ENCODE data around the gene YRDC.
"Not testable (repeated sequence)": the region's sequence is repeated elsewhere in the genome, so short reads cannot be mapped to it uniquely, and the experiment has no call there.

YRDC gene

DNA sequence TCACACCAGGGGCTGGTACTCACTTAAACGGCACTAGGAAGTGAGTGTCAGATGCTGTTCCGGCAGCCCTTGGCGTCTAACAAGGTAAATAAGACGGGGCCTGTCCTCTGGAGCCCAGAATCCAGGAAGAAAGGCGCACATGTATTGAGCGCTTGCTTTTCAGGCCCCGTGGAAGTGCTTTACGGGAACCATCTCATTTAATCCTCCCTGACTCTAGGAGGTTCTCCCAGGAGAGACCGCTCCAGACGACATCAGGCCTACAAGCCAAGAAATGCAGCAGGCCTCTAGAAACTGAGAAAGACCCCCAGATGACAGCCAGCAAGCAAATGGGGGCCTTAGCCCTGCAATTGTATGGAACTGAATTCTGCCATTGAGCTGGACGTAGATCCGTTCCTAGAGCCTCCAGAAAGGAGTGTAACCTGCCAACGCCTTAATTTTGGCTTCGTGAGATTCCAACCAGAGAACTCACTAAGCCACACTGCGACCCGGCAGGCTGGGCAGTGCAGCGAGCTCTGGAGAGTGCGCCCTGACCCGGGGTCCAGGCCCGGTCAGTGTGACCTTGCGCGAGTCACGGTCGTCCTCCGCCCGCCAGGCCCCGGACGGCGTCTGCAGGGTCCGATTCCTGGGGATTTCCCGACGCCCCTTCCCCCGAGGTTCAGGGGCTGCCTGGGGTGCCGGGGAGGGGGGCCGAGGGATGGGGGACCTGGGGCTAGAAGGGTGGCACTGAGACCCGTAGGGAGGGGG, 14.9 kb downstream of the YRDC start:
- no peak overlapping the region for H3K4me3 ChIP-seq (ENCODE audit: low read depth in 1 of 2, low read length in 1 of 2)
- no peaks in the 10 kb centered on the region for H3K36me3 ChIP-seq
- H3K27me3 ChIP-seq = peaks cover 92% of the 10 kb centered on the region
- peaks cover 0 to 6% of the 10 kb centered on the region in 2 experiments for H3K4me1 ChIP-seq (ENCODE audit: control insufficient read depth in 1 of 2, insufficient read depth in 1 of 2, low read depth in 1 of 2, low read length in 1 of 2)
- no peak overlapping the region for H3K27ac ChIP-seq
- no peaks in the 10 kb centered on the region for H3K9me3 ChIP-seq
- TF ChIP-seq, protein P1, sequence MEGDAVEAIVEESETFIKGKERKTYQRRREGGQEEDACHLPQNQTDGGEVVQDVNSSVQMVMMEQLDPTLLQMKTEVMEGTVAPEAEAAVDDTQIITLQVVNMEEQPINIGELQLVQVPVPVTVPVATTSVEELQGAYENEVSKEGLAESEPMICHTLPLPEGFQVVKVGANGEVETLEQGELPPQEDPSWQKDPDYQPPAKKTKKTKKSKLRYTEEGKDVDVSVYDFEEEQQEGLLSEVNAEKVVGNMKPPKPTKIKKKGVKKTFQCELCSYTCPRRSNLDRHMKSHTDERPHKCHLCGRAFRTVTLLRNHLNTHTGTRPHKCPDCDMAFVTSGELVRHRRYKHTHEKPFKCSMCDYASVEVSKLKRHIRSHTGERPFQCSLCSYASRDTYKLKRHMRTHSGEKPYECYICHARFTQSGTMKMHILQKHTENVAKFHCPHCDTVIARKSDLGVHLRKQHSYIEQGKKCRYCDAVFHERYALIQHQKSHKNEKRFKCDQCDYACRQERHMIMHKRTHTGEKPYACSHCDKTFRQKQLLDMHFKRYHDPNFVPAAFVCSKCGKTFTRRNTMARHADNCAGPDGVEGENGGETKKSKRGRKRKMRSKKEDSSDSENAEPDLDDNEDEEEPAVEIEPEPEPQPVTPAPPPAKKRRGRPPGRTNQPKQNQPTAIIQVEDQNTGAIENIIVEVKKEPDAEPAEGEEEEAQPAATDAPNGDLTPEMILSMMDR (IDR thresholded peaks at IDR 0.05) = no peak

GRCh38 chr1:37782491-37782890, 25.5 kb downstream of the YRDC start:
- H3K27me3 ChIP-seq = peaks cover 88% of the 10 kb centered on the region
- H3K27ac ChIP-seq = no peak overlapping the region
- no peaks in the 10 kb centered on the region for H3K36me3 ChIP-seq
- TF ChIP-seq, protein P1 (IDR thresholded peaks at IDR 0.05) = no peak
- no peak overlapping the region for H3K4me3 ChIP-seq (ENCODE audit: low read depth in 1 of 2, low read length in 1 of 2)
- no peaks in the 10 kb centered on the region for H3K4me1 ChIP-seq (ENCODE audit: control insufficient read depth in 1 of 2, insufficient read depth in 1 of 2, low read depth in 1 of 2, low read length in 1 of 2)
- H3K9me3 ChIP-seq = no peaks in the 10 kb centered on the region

DNA sequence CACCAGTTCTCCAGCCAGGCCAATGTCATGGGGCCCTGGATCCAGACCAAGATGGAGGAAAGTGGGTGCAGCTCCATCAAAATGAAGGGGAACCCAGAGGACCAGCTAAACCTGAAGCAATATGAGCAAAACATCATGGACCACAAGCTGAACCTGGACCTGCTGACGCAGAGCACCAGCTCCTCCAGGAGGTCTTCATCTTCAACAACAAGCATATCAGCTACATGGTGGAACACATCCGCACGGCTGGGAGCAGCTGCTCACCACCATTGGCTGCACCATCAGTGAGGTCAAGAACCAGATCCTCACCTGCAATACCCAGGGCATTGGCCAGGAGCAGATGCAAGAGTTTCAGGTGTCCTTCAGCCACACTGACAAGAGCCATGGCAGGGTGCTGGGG, 29.4 kb downstream of the YRDC start:
- no peaks in the 10 kb centered on the region for H3K9me3 ChIP-seq
- H3K4me1 ChIP-seq (ENCODE audit: control insufficient read depth in 1 of 2, insufficient read depth in 1 of 2, low read depth in 1 of 2, low read length in 1 of 2) = no peaks in the 10 kb centered on the region
- TF ChIP-seq, protein P1 (IDR thresholded peaks at IDR 0.05) = no peak
- no peak overlapping the region for H3K4me3 ChIP-seq (ENCODE audit: low read depth in 1 of 2, low read length in 1 of 2)
- H3K27ac ChIP-seq = no peak overlapping the region
- peaks cover 79% of the 10 kb centered on the region for H3K27me3 ChIP-seq
- no peaks in the 10 kb centered on the region for H3K36me3 ChIP-seq

DNA sequence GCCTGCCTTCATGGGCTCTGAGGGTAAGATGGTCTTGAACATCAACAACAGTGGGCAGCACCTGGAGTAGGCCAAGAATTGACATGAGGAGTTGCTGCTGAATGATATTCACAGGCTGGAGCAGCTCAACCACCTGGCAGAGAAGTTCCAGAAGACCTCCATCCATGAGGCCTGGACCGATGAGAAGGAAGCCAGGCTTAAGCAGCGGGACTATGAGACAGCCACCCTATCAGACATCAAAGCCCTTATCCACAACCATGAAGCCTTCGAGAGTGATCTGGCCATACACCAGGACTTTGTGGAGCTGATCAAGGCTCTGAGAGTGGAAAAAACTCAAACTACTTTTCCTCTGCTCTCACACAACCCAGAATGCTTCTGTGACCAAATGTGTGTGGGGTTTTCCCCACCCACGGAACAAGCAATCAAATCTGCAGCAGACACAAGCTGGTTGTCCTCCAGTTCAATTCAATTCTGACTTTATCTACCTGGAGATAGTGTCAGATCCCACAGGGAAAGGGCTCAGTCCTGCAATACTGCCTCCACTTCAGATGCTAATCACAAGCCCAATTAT, 31.0 kb downstream of the YRDC start:
- TF ChIP-seq, protein P1 (IDR thresholded peaks at IDR 0.05) = no peak
- no peak overlapping the region for H3K27ac ChIP-seq
- peaks cover 69% of the 10 kb centered on the region for H3K27me3 ChIP-seq
- no peak overlapping the region for H3K4me3 ChIP-seq (ENCODE audit: low read depth in 1 of 2, low read length in 1 of 2)
- H3K4me1 ChIP-seq (ENCODE audit: control insufficient read depth in 1 of 2, insufficient read depth in 1 of 2, low read depth in 1 of 2, low read length in 1 of 2) = no peaks in the 10 kb centered on the region
- no peaks in the 10 kb centered on the region for H3K9me3 ChIP-seq
- no peaks in the 10 kb centered on the region for H3K36me3 ChIP-seq

GRCh38 chr1:37771440-37771839, 36.6 kb downstream of the YRDC start:
- H3K36me3 ChIP-seq = not testable (repeated sequence)

DNA sequence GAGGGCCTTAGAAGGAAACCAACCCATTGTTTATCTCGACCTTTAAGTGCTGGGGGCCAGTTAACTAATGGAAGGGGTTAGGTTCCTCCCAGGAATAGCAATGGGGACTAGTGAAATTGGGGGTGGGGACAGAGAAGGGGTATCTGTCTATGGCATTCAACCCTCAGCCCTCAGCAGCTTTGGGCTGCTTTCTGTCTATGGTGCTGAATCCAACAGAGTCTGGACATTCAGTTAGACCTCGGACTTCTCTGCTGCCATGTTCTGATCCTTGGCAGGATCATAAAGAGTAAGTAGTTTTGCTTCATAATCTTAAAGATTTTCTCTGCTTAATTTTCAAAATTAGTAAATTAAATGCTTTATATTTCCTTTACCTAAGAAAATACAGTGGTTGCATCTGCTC, 40.5 kb downstream of the YRDC start:
- H3K36me3 ChIP-seq = no peaks in the 10 kb centered on the region
- H3K4me3 ChIP-seq (ENCODE audit: low read depth in 1 of 2, low read length in 1 of 2) = no peak overlapping the region
- no peak overlapping the region for H3K27ac ChIP-seq
- TF ChIP-seq, protein P1 (IDR thresholded peaks at IDR 0.05) = no peak
- H3K27me3 ChIP-seq = peaks cover 86% of the 10 kb centered on the region
- H3K9me3 ChIP-seq = no peaks in the 10 kb centered on the region
- no peaks in the 10 kb centered on the region for H3K4me1 ChIP-seq (ENCODE audit: control insufficient read depth in 1 of 2, insufficient read depth in 1 of 2, low read depth in 1 of 2, low read length in 1 of 2)

More at GRCh38 chr1:37771440-37771839, 36.6 kb downstream of the YRDC start:
- not testable (repeated sequence) for H3K4me3 ChIP-seq (ENCODE audit: low read depth in 1 of 2, low read length in 1 of 2); H3K4me1 ChIP-seq (ENCODE audit: control insufficient read depth in 1 of 2, insufficient read depth in 1 of 2, low read depth in 1 of 2, low read length in 1 of 2); H3K27ac ChIP-seq; H3K9me3 ChIP-seq
- H3K27me3 ChIP-seq = peaks cover 69% of the 10 kb centered on the region
